Neural crest cell (in vitro differentiated cells): ENCODE results near the gene MAP4K2. TPM values are rescaled to one million over a fixed set of nuclear protein-coding genes. Genes with fewer than 3 reads are reported as not detected.
A peak's percentile ranks its signal among the peaks of the same experiment; 100 is the strongest.

ENCODE experiments used
- DNase-seq: peaks from one replicate; pipeline ENCODE4 v3.0.0; 2021; ENCODE audit warnings: low read depth, mixed read lengths, low spot score
- H3K27ac Mint-ChIP-seq: one replicate; pipeline ENCODE4 v1.8.0; 2021; ENCODE audit warnings: mild to moderate bottlenecking, mixed read lengths; ENCODE audit not compliant: unreplicated experiment
- H3K27me3 Mint-ChIP-seq: 2 replicates; pipeline ENCODE4 v1.8.0; 2021; ENCODE audit warnings: low read depth, mild to moderate bottlenecking, mixed read lengths
- H3K36me3 Mint-ChIP-seq: 2 replicates; pipeline ENCODE4 v1.8.0; 2021; ENCODE audit warnings: low read depth, mild to moderate bottlenecking, mixed read lengths
- H3K4me1 Mint-ChIP-seq: 2 replicates; pipeline ENCODE4 v1.8.0; 2021; ENCODE audit warnings: mixed read lengths
- H3K4me3 Mint-ChIP-seq: one replicate; pipeline ENCODE4 v1.8.0; 2021; ENCODE audit warnings: mild to moderate bottlenecking, mixed read lengths
- H3K9me3 Mint-ChIP-seq: 2 replicates; pipeline ENCODE4 v1.8.0; 2021; ENCODE audit warnings: mixed read lengths
- long read RNA-seq: library from polyadenylated mRNA; unstranded; transcript quantifications from one replicate; pipeline ENCODE4 v2.0.0, GENCODE V29; 2020
- total RNA-seq: library from RNA; stranded (reverse); gene quantifications from 2 replicates; pipeline ENCODE4 v1.2.1, GENCODE V29; 2021
- TF ChIP-seq, protein P1 (sequence below): fragments of 200-600 bp; sonication (generic); conservative IDR thresholded peaks from 2 replicates; pipeline ENCODE4 v1.5.0; 2021; ENCODE audit warnings: antibody characterized with exemption, mild to moderate bottlenecking

MAP4K2 gene
- total RNA-seq: 13.1 and 14.6 TPM in 2 replicates
- long read RNA-seq, partial matches to known transcripts: 0 of 1 reads
- long read RNA-seq, other reads (novel, unspliced or antisense): 0 of 1 reads

DNA sequence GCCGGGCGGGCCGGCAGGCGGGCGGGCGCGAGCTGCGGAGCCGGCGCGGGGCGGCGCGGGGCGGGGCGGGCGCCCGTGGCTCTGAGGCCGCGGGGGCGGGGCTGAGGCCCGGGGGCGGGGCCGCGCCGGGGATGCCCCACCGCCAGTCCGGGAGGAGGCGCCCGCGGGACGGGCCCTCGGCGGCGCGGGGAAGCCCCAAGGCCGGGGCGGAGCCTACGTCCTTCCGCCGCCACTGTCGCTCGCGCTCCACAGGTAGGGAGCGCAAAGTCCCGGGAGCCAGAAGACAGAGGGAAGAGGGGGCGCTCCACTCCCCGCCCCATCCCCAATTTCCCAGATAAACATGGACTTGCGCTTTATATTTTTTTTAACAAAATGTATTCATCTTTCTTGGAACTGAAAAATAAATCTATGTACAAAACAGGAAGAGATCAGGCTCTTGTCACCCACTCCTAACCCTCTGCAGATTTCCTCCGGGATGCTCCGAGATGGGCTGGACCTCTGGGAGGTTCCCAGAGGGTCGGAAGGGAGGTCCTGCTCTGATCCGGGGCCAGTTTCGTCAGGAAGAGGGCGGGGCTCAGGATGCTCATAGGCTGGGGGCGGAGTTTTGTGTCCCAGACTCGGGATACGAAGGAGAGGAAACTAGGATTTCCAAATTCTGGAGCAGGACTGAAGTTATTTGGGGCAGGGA, at the start of gene MAP4K2:
Gene MAP4K2 (minus strand): TSS at position 57 of the 688 bp plus-strand sequence. CDS start 65 bp downstream, outside the sequence.
- peaks cover 2% of the 10 kb centered on the region for H3K36me3 Mint-ChIP-seq
- DNase-seq: peak; percentile 75
- peak within 1 kb of the TSS; percentile 94 for H3K27ac Mint-ChIP-seq
- TF ChIP-seq, protein P1, sequence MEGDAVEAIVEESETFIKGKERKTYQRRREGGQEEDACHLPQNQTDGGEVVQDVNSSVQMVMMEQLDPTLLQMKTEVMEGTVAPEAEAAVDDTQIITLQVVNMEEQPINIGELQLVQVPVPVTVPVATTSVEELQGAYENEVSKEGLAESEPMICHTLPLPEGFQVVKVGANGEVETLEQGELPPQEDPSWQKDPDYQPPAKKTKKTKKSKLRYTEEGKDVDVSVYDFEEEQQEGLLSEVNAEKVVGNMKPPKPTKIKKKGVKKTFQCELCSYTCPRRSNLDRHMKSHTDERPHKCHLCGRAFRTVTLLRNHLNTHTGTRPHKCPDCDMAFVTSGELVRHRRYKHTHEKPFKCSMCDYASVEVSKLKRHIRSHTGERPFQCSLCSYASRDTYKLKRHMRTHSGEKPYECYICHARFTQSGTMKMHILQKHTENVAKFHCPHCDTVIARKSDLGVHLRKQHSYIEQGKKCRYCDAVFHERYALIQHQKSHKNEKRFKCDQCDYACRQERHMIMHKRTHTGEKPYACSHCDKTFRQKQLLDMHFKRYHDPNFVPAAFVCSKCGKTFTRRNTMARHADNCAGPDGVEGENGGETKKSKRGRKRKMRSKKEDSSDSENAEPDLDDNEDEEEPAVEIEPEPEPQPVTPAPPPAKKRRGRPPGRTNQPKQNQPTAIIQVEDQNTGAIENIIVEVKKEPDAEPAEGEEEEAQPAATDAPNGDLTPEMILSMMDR: peak; percentile 43
- no peaks in the 10 kb centered on the region for H3K9me3 Mint-ChIP-seq
- peak within 1 kb of the TSS; percentile 92 for H3K4me3 Mint-ChIP-seq
- peaks cover 12% of the 10 kb centered on the region for H3K4me1 Mint-ChIP-seq
- H3K27me3 Mint-ChIP-seq: no peaks in the 10 kb centered on the region

DNA sequence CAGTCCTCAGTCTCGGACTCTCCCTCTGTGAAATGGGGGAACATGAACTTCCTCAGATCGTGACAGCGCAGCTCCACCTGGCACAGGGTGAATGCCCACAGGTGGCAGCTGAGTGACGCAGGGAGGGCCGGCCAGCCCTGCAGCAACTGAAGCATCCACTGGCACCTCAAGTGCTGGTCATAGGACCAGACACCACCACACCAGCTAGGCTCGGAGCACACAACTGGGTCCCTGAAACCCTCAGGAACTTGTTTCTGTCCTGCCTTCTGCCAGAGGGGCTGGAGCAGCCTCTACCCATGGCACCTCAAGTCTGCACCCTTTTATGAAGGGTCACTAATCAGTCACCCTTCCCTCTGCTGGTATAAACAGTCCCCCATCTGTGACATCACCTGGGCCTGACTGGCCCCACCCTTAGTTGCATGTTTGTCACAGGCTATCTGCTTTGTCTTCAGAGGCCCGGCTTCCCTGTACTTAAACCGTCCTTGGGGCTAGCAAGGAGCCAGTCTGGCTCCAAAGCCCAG, 48.9 kb upstream of the MAP4K2 start:
- Mint-ChIP-seq H3K9me3 (no peaks in the 10 kb centered on the region), H3K27me3 (peaks cover 2% of the 10 kb centered on the region), H3K36me3 (peaks cover 2% of the 10 kb centered on the region), H3K27ac (no peak overlapping the region), H3K4me1 (peaks cover 14% of the 10 kb centered on the region), H3K4me3 (no peak overlapping the region)
- no peak for DNase-seq
- TF ChIP-seq, protein P1: no peak

DNA sequence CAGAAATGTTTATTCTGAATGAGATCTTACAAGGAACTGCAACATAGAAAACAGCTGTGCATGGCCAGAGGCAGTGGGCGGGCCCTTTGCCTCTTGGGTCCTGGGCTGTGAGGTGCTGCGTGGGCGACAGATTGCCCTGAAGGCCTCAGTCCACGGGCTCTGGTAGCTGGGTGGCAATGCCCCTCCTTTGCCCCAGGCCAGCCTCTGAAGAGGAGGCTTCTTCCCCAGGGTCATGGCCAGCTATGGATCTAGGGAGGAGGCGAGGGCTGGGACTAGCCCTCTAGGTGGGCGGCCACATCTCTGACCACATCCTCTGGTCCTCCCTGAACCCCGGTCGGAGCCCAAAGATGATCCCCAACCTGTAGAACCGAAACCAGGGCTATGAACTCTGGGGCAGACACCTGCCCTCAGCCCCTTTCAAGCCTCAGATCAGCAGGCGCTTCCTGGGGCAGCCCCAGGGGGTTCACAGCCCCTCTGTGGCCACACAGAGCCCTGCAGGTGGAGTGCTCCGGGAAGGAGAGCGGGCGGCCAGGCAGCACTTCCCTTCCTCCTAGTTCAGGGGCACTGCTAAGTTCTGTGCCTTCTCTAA, 48.1 kb upstream of the MAP4K2 start:
- Mint-ChIP-seq H3K27me3 (peaks cover 3% of the 10 kb centered on the region), H3K4me3 (no peak overlapping the region), H3K27ac (no peak overlapping the region), H3K4me1 (peaks cover 14% of the 10 kb centered on the region), H3K9me3 (no peaks in the 10 kb centered on the region), H3K36me3 (peaks cover 2% of the 10 kb centered on the region)
- TF ChIP-seq, protein P1: peak; percentile 21
- no peak for DNase-seq

DNA sequence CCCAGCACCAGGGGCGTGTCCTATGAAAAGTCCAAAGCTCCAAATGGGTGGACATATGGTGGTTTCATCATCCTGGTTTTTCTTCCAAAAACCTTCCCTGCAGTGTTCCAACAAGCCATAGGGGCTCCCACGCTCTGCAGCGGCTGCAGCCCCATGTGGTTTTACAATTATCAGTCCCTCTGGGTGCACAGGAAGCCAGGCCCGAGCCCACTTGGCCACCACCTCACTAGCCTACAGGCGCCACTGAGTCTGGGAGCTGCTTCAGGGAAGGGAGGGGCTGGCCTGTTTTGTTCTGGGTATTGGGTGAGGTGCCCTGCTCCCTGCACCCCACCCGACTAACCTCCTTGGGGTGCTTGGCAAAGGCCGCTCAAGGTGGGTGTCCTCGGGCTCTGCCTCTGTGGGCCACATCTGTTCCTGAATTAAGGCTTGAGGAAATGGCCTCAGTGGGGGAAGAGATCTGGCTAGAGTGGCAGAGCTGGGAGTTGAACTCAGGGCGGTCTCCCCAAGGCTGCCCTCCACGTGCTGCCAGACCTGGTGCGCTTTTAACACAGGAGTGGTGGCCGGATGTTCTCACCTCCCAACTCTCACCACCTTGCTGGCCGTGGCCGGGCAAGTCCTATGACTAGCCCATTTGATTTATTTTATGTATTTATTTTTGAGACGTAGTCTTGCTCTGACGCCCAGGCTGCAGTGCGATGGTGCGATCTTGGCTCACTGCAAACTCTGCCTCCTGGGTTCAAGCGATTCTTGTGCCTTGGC, 46.8 kb upstream of the MAP4K2 start:
- no peak overlapping the region for H3K27ac Mint-ChIP-seq
- no peak for DNase-seq
- H3K4me3 Mint-ChIP-seq: no peak overlapping the region
- H3K9me3 Mint-ChIP-seq: no peaks in the 10 kb centered on the region
- TF ChIP-seq, protein P1: no peak
- peaks cover 10% of the 10 kb centered on the region for H3K4me1 Mint-ChIP-seq
- peaks cover 10% of the 10 kb centered on the region for H3K27me3 Mint-ChIP-seq
- H3K36me3 Mint-ChIP-seq: no peaks in the 10 kb centered on the region

DNA sequence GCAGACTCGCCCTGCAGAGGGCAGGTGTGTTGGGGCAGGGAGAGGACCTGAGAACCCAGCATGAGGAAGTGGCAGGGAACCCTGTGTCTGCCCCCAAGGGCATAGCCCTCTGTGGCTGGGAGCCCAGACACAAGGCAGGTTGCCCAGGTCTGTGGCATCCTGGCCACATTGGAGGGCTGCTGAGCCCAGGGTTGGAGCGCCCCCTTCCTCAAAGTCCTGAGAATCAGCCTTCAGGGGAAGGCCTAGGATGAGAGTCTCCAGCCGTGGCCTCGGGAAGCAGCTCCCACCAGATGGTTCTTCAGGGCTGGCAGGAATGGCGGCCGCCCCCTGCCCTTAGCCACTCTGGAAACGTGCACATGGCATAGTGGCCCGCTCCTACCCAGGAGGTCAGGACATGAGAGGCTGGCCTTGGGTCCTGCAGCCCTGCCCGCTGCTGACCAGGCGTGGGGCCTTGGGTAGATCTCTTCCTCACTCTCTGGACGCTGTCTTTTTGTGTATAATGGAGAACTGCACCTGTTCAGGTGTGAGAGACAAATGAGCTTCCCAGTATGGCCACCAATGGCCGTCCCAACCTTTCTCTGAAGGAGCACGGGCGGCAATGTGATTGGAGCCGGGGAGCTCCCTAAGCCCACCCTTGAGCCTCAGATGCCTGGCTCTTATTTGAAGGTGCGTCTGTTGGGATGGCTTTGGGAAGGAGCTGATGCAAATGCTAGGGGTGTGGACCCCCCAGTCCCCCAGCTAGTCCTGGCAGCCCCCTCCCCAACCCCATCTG, 46.0 kb upstream of the MAP4K2 start:
- Mint-ChIP-seq H3K36me3 (no peaks in the 10 kb centered on the region), H3K4me3 (no peak overlapping the region), H3K27me3 (peaks cover 11% of the 10 kb centered on the region), H3K27ac (no peak overlapping the region), H3K4me1 (peaks cover 12% of the 10 kb centered on the region), H3K9me3 (no peaks in the 10 kb centered on the region)
- DNase-seq: no peak
- TF ChIP-seq, protein P1: no peak
